Measurements from ENCODE around the gene IL17D. TPM values are rescaled to one million over a fixed set of nuclear protein-coding genes. Genes with fewer than 3 reads are reported as not detected.

IL17D gene
- total and polyA plus RNA-seq, 2 experiments from 2014 or later = 0.51 to 0.54 TPM

DNA sequence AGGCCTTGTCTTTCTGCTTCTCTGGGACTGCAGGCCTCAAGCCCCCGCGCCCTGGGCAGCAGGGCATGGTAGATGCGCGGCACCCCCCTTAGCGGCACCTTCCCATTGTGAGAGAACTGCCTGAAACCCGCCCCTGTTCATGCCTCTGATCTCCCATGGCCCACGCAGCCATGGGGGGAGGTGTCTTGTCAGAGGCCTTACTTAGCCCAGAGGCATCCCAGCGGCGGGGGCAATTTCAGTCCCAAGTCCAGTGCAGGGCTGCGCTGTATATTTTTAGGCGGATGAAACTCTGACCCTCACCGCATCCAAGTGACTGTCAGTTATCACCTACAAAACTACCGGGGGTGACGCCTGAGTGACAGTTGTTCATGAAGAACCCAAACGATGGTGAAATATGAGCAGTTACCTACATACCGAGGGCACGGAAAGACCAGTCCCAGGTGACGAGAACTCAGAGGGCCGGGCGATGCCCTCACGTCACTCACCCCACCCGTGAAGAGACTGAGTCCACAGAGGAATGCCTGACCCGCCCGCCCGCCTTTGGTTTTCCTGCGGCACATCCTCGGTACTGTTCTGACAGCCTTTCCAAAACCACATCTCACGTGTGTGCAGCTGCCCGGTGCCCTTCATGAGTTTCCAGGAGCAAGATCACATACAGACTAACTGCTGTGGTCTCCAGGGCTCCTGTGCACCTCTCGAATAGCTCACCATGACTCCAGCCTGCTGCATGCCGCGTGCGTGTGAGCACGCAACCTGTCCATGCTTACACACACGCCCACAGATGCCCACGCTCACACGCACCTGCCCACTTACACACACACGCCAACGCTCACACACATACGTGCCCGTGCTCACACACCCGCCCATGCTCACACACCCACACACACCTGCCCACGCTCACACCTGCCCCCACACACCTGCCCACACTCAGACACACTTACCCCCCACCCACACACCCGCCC lies 14.4 kb downstream of the IL17D start:
- Histone ChIP-seq H3K79me2 (ENCODE audit: insufficient read depth) (no peaks in the 10 kb centered on the region), H3F3A (ENCODE audit: insufficient read depth) (peaks cover 28% of the 10 kb centered on the region), H4K20me1 (ENCODE audit: insufficient read depth) (no peaks in the 10 kb centered on the region), H2AFZ (no peak overlapping the region), H3K9me3 (ENCODE audit: low read depth) (no peaks in the 10 kb centered on the region), H3K4me2 (ENCODE audit: unreplicated experiment) (no peak overlapping the region), H3K27ac (no peak overlapping the region), H3K27me3 (replicated peaks; ENCODE audit: insufficient read depth) (peaks cover 6% of the 10 kb centered on the region; the same call in 1 of the 2 replicates), H3K9me2 (ENCODE audit: insufficient read depth) (no peaks in the 10 kb centered on the region), H3K9ac (no peak overlapping the region), H3K36me3 (ENCODE audit: low read depth) (no peaks in the 10 kb centered on the region), H3K4me3 (no peak overlapping the region), H3K4me1 (ENCODE audit: insufficient read depth) (peaks cover 25% of the 10 kb centered on the region)
- in situ Hi-C loops (cut with MboI) = no loop called here
- TF ChIP-seq EZH2phosphoT487 (IDR thresholded peaks at IDR 0.05; ENCODE audit: insufficient read depth, low read depth) (no peak), EZH2 (IDR thresholded peaks at IDR 0.05; ENCODE audit: insufficient read depth, poor library complexity, severe bottlenecking) (no peak)
- 89 to 90% methylated on average over 38 to 44 of the region's 44 CpGs for WGBS, 2 experiments (ENCODE audit: low coverage in 1 of 2, low lambda C conversion rate in 2 of 2, missing lambda C conversion rate in 2 of 2)
- DNase-seq = no peak

DNA sequence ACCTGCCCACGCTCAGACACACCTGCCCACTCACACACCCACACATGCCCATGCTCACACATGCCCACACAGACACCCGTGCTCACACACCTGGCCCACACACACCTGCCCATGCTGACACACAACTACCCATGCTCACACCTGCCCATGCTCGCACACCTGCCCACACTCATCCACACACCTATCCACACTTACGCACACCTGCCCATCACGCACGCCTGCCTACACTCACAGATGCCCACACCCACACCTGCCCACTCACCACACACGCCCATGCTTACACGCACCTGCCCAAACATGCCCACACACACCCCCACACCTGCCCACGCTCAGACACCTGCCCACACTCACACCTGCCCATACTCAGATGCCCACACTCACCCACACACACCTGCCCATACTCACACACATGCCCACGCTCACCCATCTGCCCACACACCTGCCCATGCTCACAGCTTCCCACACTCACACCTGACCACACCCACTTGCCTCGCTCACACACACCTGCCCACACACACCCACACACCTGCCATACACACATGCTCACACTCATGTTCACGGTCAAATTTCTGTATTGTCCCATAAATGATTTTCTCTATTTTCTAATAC lies 15.6 kb downstream of the IL17D start:
- TF ChIP-seq EZH2 (IDR thresholded peaks at IDR 0.05; ENCODE audit: insufficient read depth, poor library complexity, severe bottlenecking) (no peak), EZH2phosphoT487 (IDR thresholded peaks at IDR 0.05; ENCODE audit: insufficient read depth, low read depth) (no peak)
- 74 to 78% methylated on average over 10 to 12 of the region's 12 CpGs for WGBS, 2 experiments (ENCODE audit: low coverage in 1 of 2, low lambda C conversion rate in 2 of 2, missing lambda C conversion rate in 2 of 2)
- Histone ChIP-seq H2AFZ (no peak overlapping the region), H3K4me3 (no peak overlapping the region), H3K27ac (no peak overlapping the region), H3K9me2 (ENCODE audit: insufficient read depth) (no peaks in the 10 kb centered on the region), H3K4me2 (ENCODE audit: unreplicated experiment) (no peak overlapping the region), H3K27me3 (replicated peaks; ENCODE audit: insufficient read depth) (peaks cover 6% of the 10 kb centered on the region; the same call in 1 of the 2 replicates), H4K20me1 (ENCODE audit: insufficient read depth) (no peaks in the 10 kb centered on the region), H3F3A (ENCODE audit: insufficient read depth) (peaks cover 18% of the 10 kb centered on the region), H3K4me1 (ENCODE audit: insufficient read depth) (peaks cover 13% of the 10 kb centered on the region), H3K9me3 (ENCODE audit: low read depth) (no peaks in the 10 kb centered on the region), H3K79me2 (ENCODE audit: insufficient read depth) (no peaks in the 10 kb centered on the region), H3K9ac (no peak overlapping the region), H3K36me3 (ENCODE audit: low read depth) (no peaks in the 10 kb centered on the region)
- no peak for DNase-seq
- in situ Hi-C loops (cut with MboI) = no loop called here

DNA sequence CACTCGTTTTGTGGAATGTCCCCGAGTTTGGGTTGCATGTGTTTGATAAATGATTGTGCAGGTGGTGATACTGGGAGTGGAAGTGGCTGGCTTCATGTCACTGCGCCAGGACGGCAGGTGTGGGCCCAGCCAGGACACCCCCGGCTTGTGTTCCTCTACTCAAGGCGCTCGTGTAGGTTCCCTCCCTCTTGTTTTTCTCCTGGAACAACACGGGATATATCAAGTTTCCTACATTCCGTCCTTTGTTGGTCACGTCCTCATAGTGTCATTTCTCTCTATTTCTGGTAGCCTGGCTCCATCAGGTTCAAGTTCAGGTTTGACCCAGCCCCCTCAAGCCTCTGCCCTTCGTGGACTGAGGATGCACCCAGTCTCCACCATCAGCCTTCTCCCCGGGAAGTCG lies 16.3 kb downstream of the IL17D start:
- in situ Hi-C loops (cut with MboI) = no loop called here

DNA sequence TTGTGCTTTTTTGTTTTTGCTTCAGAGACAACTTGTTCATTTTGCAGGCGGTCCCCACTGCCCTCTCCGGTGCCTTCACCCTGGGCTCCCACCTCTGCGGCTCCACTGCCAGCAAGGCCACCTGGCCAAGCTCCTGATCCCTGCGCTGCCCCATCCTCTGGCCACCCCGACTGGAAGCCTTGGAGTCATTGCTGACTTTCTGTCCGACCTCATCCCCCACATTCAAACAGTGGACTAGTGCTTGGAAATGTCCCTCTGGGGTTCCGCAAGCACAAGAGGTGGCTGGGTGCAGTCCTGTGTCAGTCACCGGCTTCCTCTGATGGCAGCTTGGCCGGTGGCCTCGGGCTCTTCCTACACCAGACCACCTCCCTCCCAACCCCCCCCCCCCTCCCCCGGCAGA lies 17.0 kb downstream of the IL17D start:
- no peak overlapping the region for H3K4me3 ChIP-seq
- TF ChIP-seq EZH2phosphoT487 (IDR thresholded peaks at IDR 0.05; ENCODE audit: insufficient read depth, low read depth) (no peak), EZH2 (IDR thresholded peaks at IDR 0.05; ENCODE audit: insufficient read depth, poor library complexity, severe bottlenecking) (no peak)

More for the DNA sequence above, 16.3 kb downstream of the IL17D start:
- H3K27me3 ChIP-seq (replicated peaks; ENCODE audit: insufficient read depth) = peaks cover 6% of the 10 kb centered on the region; the same call in 1 of the 2 replicates
- no peak for DNase-seq
- H2AFZ ChIP-seq = no peak overlapping the region
- TF ChIP-seq EZH2phosphoT487 (IDR thresholded peaks at IDR 0.05; ENCODE audit: insufficient read depth, low read depth) = no peak
- no peak for TF ChIP-seq EZH2 (IDR thresholded peaks at IDR 0.05; ENCODE audit: insufficient read depth, poor library complexity, severe bottlenecking)
- H3K4me3 ChIP-seq = no peak overlapping the region
- H3K9me3 ChIP-seq (ENCODE audit: low read depth) = no peaks in the 10 kb centered on the region
- no peaks in the 10 kb centered on the region for H4K20me1 ChIP-seq (ENCODE audit: insufficient read depth)
- no peak overlapping the region for H3K9ac ChIP-seq
- peaks cover 12% of the 10 kb centered on the region; the same call in 1 of the 2 replicates for H3F3A ChIP-seq (ENCODE audit: insufficient read depth)
- H3K9me2 ChIP-seq (ENCODE audit: insufficient read depth) = no peaks in the 10 kb centered on the region
- no peaks in the 10 kb centered on the region for H3K36me3 ChIP-seq (ENCODE audit: low read depth)
- 88% methylated on average over 13 of the region's 13 CpGs for WGBS, 2 experiments (ENCODE audit: low coverage in 1 of 2, low lambda C conversion rate in 2 of 2, missing lambda C conversion rate in 2 of 2)
- peaks cover 6% of the 10 kb centered on the region for H3K4me1 ChIP-seq (ENCODE audit: insufficient read depth)
- no peak overlapping the region for H3K4me2 ChIP-seq (ENCODE audit: unreplicated experiment)
- no peak overlapping the region for H3K27ac ChIP-seq
- H3K79me2 ChIP-seq (ENCODE audit: insufficient read depth) = no peaks in the 10 kb centered on the region

More for the DNA sequence above, 17.0 kb downstream of the IL17D start:
- no peak overlapping the region for H2AFZ ChIP-seq
- no peak overlapping the region for H3K27ac ChIP-seq
- no peaks in the 10 kb centered on the region for H3K79me2 ChIP-seq (ENCODE audit: insufficient read depth)
- H4K20me1 ChIP-seq (ENCODE audit: insufficient read depth) = no peaks in the 10 kb centered on the region
- no peaks in the 10 kb centered on the region for H3K36me3 ChIP-seq (ENCODE audit: low read depth)
- H3K9me3 ChIP-seq (ENCODE audit: low read depth) = no peaks in the 10 kb centered on the region
- no peaks in the 10 kb centered on the region for H3K4me1 ChIP-seq (ENCODE audit: insufficient read depth)
- H3K27me3 ChIP-seq (replicated peaks; ENCODE audit: insufficient read depth) = peaks cover 6% of the 10 kb centered on the region; the same call in 1 of the 2 replicates
- H3K9me2 ChIP-seq (ENCODE audit: insufficient read depth) = no peaks in the 10 kb centered on the region
- peaks cover 6% of the 10 kb centered on the region; the same call in 1 of the 2 replicates for H3F3A ChIP-seq (ENCODE audit: insufficient read depth)
- H3K9ac ChIP-seq = no peak overlapping the region
- 77 to 80% methylated on average over 9 to 11 of the region's 11 CpGs for WGBS, 2 experiments (ENCODE audit: low coverage in 1 of 2, low lambda C conversion rate in 2 of 2, missing lambda C conversion rate in 2 of 2)
- no peak for DNase-seq
- H3K4me2 ChIP-seq (ENCODE audit: unreplicated experiment) = no peak overlapping the region
- in situ Hi-C loops (cut with MboI) = no loop called here

Data from GM23248 (cell line).